Esophagus muscularis mucosa (tissue), 4 donors: ENCODE measurements around the gene TAPBPL. TPM values are rescaled to one million over a fixed set of nuclear protein-coding genes. Genes with fewer than 3 reads are reported as not detected.

ENCODE experiments used
- DNase-seq: peaks from one replicate; pipeline ENCODE4 v3.0.0-alpha.2; 2017; ENCODE audit errors: extremely low spot score
- H3K27ac ChIP-seq, 4 donors: fragments of 200-600 bp; sonication (generic); replicated peaks in 1 of 4; 1 replicate in 3 of 4; 2 replicates in 1 of 4; pipeline ENCODE4 v1.5.1; 2016 to 2019; ENCODE audit warnings: mild to moderate bottlenecking in 1 of 4
- H3K27me3 ChIP-seq, 4 donors: fragments of 200-600 bp; sonication (generic); one replicate each; pipeline versions ENCODE4 v1.5.1 to v1.6.0; 2016 to 2019
- H3K36me3 ChIP-seq, 4 donors: fragments of 200-600 bp; sonication (generic); one replicate each; pipeline ENCODE4 v1.5.1; 2016 to 2019
- H3K4me1 ChIP-seq, 4 donors: fragments of 200-600 bp; sonication (generic); one replicate each; pipeline ENCODE4 v1.5.1; 2016 to 2019
- H3K4me3 ChIP-seq, 4 donors: fragments of 200-600 bp; sonication (generic); 1 replicate in 2 of 4; 2 replicates in 2 of 4; pipeline ENCODE4 v1.5.1; 2016 to 2019; ENCODE audit warnings: mild to moderate bottlenecking in 4 of 4, moderate library complexity in 1 of 4
- H3K9me3 ChIP-seq, 4 donors: fragments of 200-600 bp; sonication (generic); 1 replicate in 3 of 4; 2 replicates in 1 of 4; pipeline ENCODE4 v1.5.1; 2016 to 2019
- CTCF ChIP-seq, 3 experiments: fragments of 200-600 bp in 2 of 3; fragments of 450-650 bp in 1 of 3; sonication (generic) in 2 of 3; IDR thresholded peaks; one replicate each; pipeline ENCODE4 v1.5.1; 2017 to 2019; ENCODE audit warnings: antibody characterized with exemption in 3 of 3, mild to moderate bottlenecking in 2 of 3, moderate library complexity in 1 of 3
- EP300 ChIP-seq: sonication (generic); formaldehyde crosslinking; IDR thresholded peaks from one replicate; pipeline ENCODE4 v1.6.1; 2017; ENCODE audit warnings: antibody characterized with exemption
- POLR2A ChIP-seq: fragments of 450-650 bp; IDR thresholded peaks from one replicate; pipeline ENCODE4 v1.6.1; 2017; ENCODE audit warnings: antibody characterized with exemption, moderate library complexity, mild to moderate bottlenecking, low read depth
- POLR2AphosphoS5 ChIP-seq, 2 donors: sonication (generic); formaldehyde crosslinking; IDR thresholded peaks; one replicate each; pipeline ENCODE4 v1.6.1; 2017; ENCODE audit warnings: antibody characterized with exemption in 2 of 2
- WGBS: methylation state at CpG from one replicate; pipeline ENCODE4 v1.1.5; 2018; 5-methylcytosine and 5-hydroxymethylcytosine counted together
- intact Hi-C: fragments of 100-400 bp; cut with DNase I; formaldehyde crosslinking; loops from one replicate; pipeline ENCODE4 v1.15.1; 2023
- total RNA-seq, 4 donors: library from RNA; depleted of rRNA; stranded (reverse); fragments of >200 nt; gene quantifications; one replicate each; pipeline versions ENCODE4 v1.1.0 to v1.2.1, GENCODE V29; 2016

TAPBPL gene
- total RNA-seq, 4 donors from 2014 or later: 12.4 to 25.8 (median 22.5) TPM

GRCh38 chr12:6416596-6416995 is 35.2 kb upstream of the TAPBPL start:
- Histone ChIP-seq H3K4me1 (peaks cover 0 to 15% (median 7%) of the 10 kb centered on the region in 4 donors), H3K27me3 (no peaks in the 10 kb centered on the region), H3K36me3 (no peaks in the 10 kb centered on the region), H3K4me3 (no peak overlapping the region), H3K9me3 (no peaks in the 10 kb centered on the region), H3K27ac (no peak overlapping the region)
- intact Hi-C loops: no loop called here
- no peak for DNase-seq
- WGBS: 85% methylated on average over 3 of the region's 3 CpGs
- TF ChIP-seq CTCF (IDR thresholded peaks at IDR 0.05) (no peak), EP300 (no peak)

- Histone ChIP-seq H3K27ac (no peak overlapping the region), H3K27me3 (no peaks in the 10 kb centered on the region), H3K9me3 (no peaks in the 10 kb centered on the region), H3K4me1 (peaks cover 0 to 21% (median 12%) of the 10 kb centered on the region in 4 donors), H3K4me3 (no peak overlapping the region), H3K36me3 (no peaks in the 10 kb centered on the region)
- WGBS: 82% methylated on average over 6 of the region's 6 CpGs
- no peak for TF ChIP-seq POLR2A
- no peak for TF ChIP-seq POLR2AphosphoS5 (IDR thresholded peaks at IDR 0.05)
- TF ChIP-seq EP300: no peak
- TF ChIP-seq CTCF (IDR thresholded peaks at IDR 0.05): no peak
- DNase-seq: no peak
- intact Hi-C loops: no loop called here
Observed at GRCh38 chr12:6418796-6419195, 33.0 kb upstream of the TAPBPL start.

GRCh38 chr12:6420364-6420763 is 31.5 kb upstream of the TAPBPL start:
- TF ChIP-seq POLR2AphosphoS5 (IDR thresholded peaks at IDR 0.05): no peak
- no peak for TF ChIP-seq CTCF (IDR thresholded peaks at IDR 0.05)
- TF ChIP-seq EP300: no peak
- Histone ChIP-seq H3K9me3 (no peaks in the 10 kb centered on the region), H3K27ac (peak overlapping the region in 3 of 4 donors; percentile 4 to 57 (median 53)), H3K36me3 (no peaks in the 10 kb centered on the region), H3K4me1 (peaks cover 0 to 24% (median 18%) of the 10 kb centered on the region in 4 donors), H3K4me3 (no peak overlapping the region), H3K27me3 (no peaks in the 10 kb centered on the region)
- intact Hi-C loops: loop anchor here (5.0 kb wide), 1 partner anchor 117 kb away; no protein-coding TSS in a partner anchor
- WGBS: 51% methylated on average over 4 of the region's 4 CpGs
- no peak for DNase-seq

- Histone ChIP-seq H3K4me3 (no peak overlapping the region), H3K36me3 (no peaks in the 10 kb centered on the region), H3K9me3 (no peaks in the 10 kb centered on the region), H3K27me3 (no peaks in the 10 kb centered on the region), H3K4me1 (peaks cover 0 to 24% (median 18%) of the 10 kb centered on the region in 4 donors), H3K27ac (peak overlapping the region; percentile 10 to 73 (median 43))
- no peak for TF ChIP-seq EP300
- peak; percentile 73 to 95 for TF ChIP-seq POLR2AphosphoS5 (IDR thresholded peaks at IDR 0.05)
- peak; percentile 89 to 97 (median 89) for TF ChIP-seq CTCF (IDR thresholded peaks at IDR 0.05)
- DNase-seq: no peak
- WGBS: 15% methylated on average over 5 of the region's 9 CpGs
- intact Hi-C loops: loop anchor here (2.0 to 5.0 kb wide), 3 partner anchors 43 to 114 kb away; no protein-coding TSS in a partner anchor
Observed at GRCh38 chr12:6423267-6424007, 28.4 kb upstream of the TAPBPL start.

GRCh38 chr12:6424008-6424347 is 27.9 kb upstream of the TAPBPL start:
- H3K27ac ChIP-seq: peak overlapping the region; percentile 10 to 73 (median 43)
- 39% methylated on average over 6 of the region's 6 CpGs for WGBS
- TF ChIP-seq EP300 (no peak), POLR2AphosphoS5 (IDR thresholded peaks at IDR 0.05) (no peak), CTCF (IDR thresholded peaks at IDR 0.05) (no peak), POLR2A (no peak)
- H3K27me3 ChIP-seq: no peaks in the 10 kb centered on the region
- no peak overlapping the region for H3K4me3 ChIP-seq
- intact Hi-C loops: loop anchor here (5.0 kb wide), 1 partner anchor 113 kb away; no protein-coding TSS in a partner anchor
- DNase-seq: no peak
- H3K4me1 ChIP-seq: peaks cover 0 to 24% (median 18%) of the 10 kb centered on the region in 4 donors
- H3K9me3 ChIP-seq: no peaks in the 10 kb centered on the region
- no peaks in the 10 kb centered on the region for H3K36me3 ChIP-seq
